Ascending aorta (tissue), 2 donors: ENCODE measurements around the gene POLR2L. TPM values are rescaled to one million over a fixed set of nuclear protein-coding genes. Genes with fewer than 3 reads are reported as not detected.

Source experiments
- DNase-seq, 2 donors: peaks; one replicate each; pipeline ENCODE4 v3.0.0-alpha.2; 2019; ENCODE audit warnings: low spot score in 2 of 2
- H3K27ac ChIP-seq, 2 donors: fragments of 200-600 bp; sonication (generic); one replicate each; pipeline ENCODE4 v1.5.1; 2016 to 2017; ENCODE audit warnings: mild to moderate bottlenecking in 1 of 2
- H3K27me3 ChIP-seq: fragments of 200-600 bp; sonication (generic); one replicate; pipeline ENCODE4 v1.5.1; 2017
- H3K36me3 ChIP-seq, 2 donors: fragments of 200-600 bp; sonication (generic); one replicate each; pipeline ENCODE4 v1.5.1; 2016
- H3K4me1 ChIP-seq, 2 donors: fragments of 200-600 bp; sonication (generic); one replicate each; pipeline ENCODE4 v1.5.1; 2016 to 2017; ENCODE audit warnings: mild to moderate bottlenecking in 1 of 2
- H3K4me3 ChIP-seq, 2 donors: fragments of 200-600 bp; sonication (generic); one replicate each; pipeline ENCODE4 v1.5.1; 2016 to 2017; ENCODE audit warnings: mild to moderate bottlenecking in 1 of 2
- H3K9me3 ChIP-seq, 2 donors: fragments of 200-600 bp; sonication (generic); one replicate each; pipeline ENCODE4 v1.5.1; 2016
- intact Hi-C: fragments of 100-400 bp; cut with DNase I; formaldehyde crosslinking; loops from one replicate; pipeline ENCODE4 v1.15.1; 2023
- total RNA-seq: library from RNA; depleted of rRNA; stranded (reverse); fragments of >200 nt; gene quantifications from one replicate; pipeline ENCODE4 v1.1.0, GENCODE V29; 2016
- TF ChIP-seq, protein P1 (sequence below), 3 experiments: fragments of 200-600 bp in 2 of 3; fragments of 450-650 bp in 1 of 3; sonication (generic) in 2 of 3; IDR thresholded peaks; one replicate each; pipeline ENCODE4 v1.5.1; 2016 to 2019; ENCODE audit warnings: antibody characterized with exemption in 3 of 3, mild to moderate bottlenecking in 1 of 3, moderate library complexity in 1 of 3

Gene POLR2L
- total RNA-seq, 1 donor from 2014 or later = 141 TPM

DNA sequence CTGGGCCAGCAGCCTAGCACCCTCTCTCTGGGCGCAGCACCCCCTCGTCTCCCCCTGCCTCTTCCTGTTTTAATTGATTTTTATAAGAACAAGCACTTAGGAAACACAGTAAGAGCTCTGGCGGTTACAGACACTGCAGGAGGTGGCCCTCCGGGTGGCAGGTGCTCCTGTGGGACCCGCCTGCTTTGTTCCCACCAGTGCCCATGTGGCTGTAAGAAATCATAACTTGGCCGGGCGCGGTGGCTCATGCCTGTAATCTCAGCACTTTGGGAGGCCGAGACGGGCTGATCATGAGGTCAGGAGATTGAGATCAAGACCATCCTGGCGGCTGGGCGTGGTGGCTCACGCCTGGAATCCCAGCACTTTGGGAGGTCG, 18.8 kb upstream of the POLR2L start:
- H3K27me3 ChIP-seq = no peaks in the 10 kb centered on the region
- H3K27ac ChIP-seq = no peak overlapping the region
- H3K4me1 ChIP-seq = peaks cover 0 to 6% of the 10 kb centered on the region in 2 donors
- no peak overlapping the region for H3K4me3 ChIP-seq
- intact Hi-C loops = no loop called here
- TF ChIP-seq, protein P1, sequence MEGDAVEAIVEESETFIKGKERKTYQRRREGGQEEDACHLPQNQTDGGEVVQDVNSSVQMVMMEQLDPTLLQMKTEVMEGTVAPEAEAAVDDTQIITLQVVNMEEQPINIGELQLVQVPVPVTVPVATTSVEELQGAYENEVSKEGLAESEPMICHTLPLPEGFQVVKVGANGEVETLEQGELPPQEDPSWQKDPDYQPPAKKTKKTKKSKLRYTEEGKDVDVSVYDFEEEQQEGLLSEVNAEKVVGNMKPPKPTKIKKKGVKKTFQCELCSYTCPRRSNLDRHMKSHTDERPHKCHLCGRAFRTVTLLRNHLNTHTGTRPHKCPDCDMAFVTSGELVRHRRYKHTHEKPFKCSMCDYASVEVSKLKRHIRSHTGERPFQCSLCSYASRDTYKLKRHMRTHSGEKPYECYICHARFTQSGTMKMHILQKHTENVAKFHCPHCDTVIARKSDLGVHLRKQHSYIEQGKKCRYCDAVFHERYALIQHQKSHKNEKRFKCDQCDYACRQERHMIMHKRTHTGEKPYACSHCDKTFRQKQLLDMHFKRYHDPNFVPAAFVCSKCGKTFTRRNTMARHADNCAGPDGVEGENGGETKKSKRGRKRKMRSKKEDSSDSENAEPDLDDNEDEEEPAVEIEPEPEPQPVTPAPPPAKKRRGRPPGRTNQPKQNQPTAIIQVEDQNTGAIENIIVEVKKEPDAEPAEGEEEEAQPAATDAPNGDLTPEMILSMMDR (IDR thresholded peaks at IDR 0.05) = no peak
- DNase-seq = no peak
- H3K36me3 ChIP-seq = peaks cover 21 to 35% of the 10 kb centered on the region in 2 donors
- no peaks in the 10 kb centered on the region for H3K9me3 ChIP-seq

DNA sequence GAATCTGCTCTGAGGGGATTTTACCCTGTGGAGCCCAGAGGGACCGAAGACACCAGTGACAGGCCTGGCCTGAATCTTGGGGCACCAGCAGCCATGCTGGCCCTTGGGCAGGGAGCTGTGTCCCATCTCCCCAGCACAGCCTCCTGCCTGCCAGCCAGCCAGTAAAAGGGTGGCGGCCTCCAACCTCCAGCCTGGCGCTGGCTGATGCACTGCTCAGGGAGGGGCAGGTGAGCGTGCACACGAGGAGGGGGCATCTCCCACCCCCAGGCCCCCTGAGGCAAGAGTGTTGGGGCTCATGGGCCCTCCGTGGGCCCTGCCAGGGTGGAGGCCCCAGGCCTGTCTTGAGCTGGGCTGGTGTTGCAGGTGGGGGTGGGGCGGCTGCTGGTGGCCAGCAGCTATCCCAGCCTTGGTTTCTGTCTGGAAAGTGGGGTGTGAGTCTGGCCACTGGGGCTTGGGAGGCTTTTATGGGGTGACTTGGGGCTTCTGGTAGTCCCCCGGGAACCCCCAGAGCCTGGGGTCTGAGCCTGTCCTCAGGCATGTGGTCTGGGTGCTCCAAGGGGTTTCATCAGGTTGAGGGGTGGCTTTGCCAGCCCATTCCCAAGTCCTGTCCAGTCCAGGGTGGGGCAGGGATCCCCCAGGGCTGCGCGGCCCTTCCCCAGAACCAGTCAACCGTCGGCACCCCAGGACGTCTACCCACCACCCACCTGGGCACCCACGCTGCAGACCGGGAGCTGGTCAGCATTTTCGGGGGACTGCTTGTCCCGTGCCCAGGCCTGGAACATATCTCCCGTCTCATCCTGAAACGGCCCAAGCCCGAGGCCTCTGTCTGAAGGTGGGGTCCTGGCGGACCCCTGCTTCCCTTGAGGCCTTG, 18.1 kb upstream of the POLR2L start:
- Histone ChIP-seq H3K4me1 (peaks cover 0 to 6% of the 10 kb centered on the region in 2 donors), H3K9me3 (no peaks in the 10 kb centered on the region), H3K27me3 (no peaks in the 10 kb centered on the region), H3K27ac (peak overlapping the region in 1 of 2 donors; percentile 5), H3K4me3 (no peak overlapping the region), H3K36me3 (peaks cover 15 to 28% of the 10 kb centered on the region in 2 donors)
- intact Hi-C loops = no loop called here
- DNase-seq = no peak
- TF ChIP-seq, protein P1 (IDR thresholded peaks at IDR 0.05) = no peak

DNA sequence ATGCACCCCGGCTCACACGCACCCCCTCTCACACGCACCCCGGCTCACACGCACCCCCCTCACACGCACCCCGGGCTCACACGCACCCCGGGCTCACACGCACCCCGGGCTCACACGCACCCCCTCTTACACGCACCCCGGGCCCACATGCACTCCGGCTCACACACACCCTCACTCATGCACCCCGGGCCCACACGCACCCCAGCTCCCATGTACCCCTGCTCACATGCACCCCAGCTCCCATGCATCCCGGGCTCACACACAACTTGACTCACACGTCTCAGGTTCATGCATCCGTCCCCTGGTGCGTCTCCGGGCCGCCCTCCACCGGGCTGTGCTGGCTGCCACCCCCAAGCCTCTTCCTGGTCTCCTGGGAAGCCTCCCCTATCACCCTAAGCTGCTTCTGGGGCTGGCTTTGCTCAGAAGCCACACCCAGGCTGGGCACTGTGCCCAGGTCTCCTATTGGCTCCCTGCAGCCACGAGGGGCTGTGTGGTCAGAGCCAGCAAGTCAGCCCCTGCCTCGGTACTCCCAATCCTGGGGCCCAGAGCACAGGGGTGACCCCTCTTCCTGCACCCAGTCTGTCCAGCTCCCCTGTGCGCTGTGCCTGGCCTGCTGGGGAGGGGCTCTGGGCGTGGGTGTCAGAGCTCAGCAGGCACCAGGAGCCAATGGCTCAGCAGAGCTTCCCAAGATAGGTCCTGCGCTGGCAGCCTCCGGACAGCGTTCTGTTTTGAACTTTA, 17.2 kb upstream of the POLR2L start:
- intact Hi-C loops = no loop called here
- Histone ChIP-seq H3K9me3 (no peaks in the 10 kb centered on the region), H3K4me1 (peaks cover 0 to 6% of the 10 kb centered on the region in 2 donors), H3K27ac (peak overlapping the region in 1 of 2 donors; percentile 5), H3K36me3 (peaks cover 13 to 20% of the 10 kb centered on the region in 2 donors), H3K4me3 (peak overlapping the region in 1 of 2 donors; percentile 7), H3K27me3 (no peaks in the 10 kb centered on the region)
- no peak for DNase-seq
- TF ChIP-seq, protein P1 (IDR thresholded peaks at IDR 0.05) = no peak

DNA sequence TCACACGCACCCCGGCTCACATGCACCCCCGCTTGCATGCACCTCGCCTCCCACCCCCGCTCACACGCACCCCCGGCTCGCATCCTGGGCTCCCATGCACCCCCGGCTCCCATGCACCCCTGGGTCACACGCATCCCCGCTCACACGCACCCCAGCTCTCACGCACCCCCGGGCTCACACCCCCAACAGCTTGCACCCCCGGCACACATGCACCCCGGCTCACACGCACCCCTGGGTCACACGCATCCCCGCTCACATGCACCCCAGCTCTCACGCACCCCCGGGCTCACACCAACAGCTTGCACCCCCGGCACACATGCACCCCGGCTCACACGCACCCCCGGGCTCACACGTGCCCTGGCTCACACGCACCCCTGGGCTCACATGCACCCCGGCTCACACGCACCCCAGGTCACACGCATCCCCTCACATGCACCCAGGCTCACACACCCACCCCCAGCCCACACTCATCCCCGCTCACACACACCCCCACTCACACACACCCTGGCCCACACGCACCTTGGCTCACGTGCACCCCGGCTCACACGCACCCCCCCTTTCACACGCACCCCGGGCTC, 16.5 kb upstream of the POLR2L start:
- Histone ChIP-seq H3K27me3 (no peaks in the 10 kb centered on the region), H3K4me1 (peaks cover 0 to 6% of the 10 kb centered on the region in 2 donors), H3K9me3 (no peaks in the 10 kb centered on the region), H3K4me3 (no peak overlapping the region), H3K27ac (no peak overlapping the region), H3K36me3 (peaks cover 12 to 13% of the 10 kb centered on the region in 2 donors)
- no peak for DNase-seq
- intact Hi-C loops = no loop called here
- TF ChIP-seq, protein P1 (IDR thresholded peaks at IDR 0.05) = no peak

DNA sequence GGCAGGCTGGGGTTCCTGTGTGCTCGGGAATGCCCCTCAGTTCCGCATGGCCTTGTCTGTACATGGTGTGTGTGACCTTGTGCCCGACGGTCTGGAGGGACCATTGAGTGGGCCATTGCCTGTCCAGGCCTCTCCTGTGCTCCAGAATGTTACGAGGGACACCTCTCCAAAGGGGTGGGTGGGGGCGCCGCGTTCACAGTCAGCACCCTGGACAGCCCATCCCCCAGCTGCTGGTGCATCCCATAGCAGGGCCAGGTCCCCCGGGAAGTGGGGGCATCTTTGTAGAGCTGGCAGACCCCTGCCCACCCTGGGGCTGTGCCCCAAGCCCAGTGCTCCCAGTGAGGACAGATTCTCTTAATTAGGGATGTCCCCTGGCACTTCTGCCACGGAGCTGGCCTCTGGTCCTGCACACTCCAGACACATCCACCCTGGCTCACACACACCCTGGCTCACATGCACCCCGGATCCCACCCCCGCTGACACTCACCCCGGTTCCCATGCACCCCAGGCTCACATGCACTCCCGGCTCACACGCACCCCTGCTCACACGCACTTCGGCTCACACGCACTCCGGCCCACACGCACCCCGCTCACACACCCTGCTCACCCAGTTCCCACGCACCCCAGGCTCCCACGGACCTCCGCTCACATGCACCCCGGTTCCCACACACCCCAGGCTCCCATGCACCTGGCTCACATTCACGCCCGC, 15.9 kb upstream of the POLR2L start:
- DNase-seq = no peak
- Histone ChIP-seq H3K9me3 (no peaks in the 10 kb centered on the region), H3K27me3 (no peaks in the 10 kb centered on the region), H3K36me3 (peaks cover 6 to 8% of the 10 kb centered on the region in 2 donors), H3K4me3 (no peak overlapping the region), H3K4me1 (peaks cover 0 to 6% of the 10 kb centered on the region in 2 donors), H3K27ac (no peak overlapping the region)
- intact Hi-C loops = no loop called here
- TF ChIP-seq, protein P1 (IDR thresholded peaks at IDR 0.05) = no peak
